Vagina (tissue), 2 donors: Measurements from ENCODE around the gene SDCCAG8.

Source experiments
- CTCF ChIP-seq, 3 experiments: fragments of 450-650 bp in 2 of 3; fragments of 200-600 bp in 1 of 3; sonication (generic) in 1 of 3; IDR thresholded peaks; one replicate each; pipeline ENCODE4 v1.5.1; 2017 to 2019; ENCODE audit warnings: antibody characterized with exemption in 3 of 3, mild to moderate bottlenecking in 2 of 3, moderate library complexity in 2 of 3
- POLR2AphosphoS5 ChIP-seq, 2 donors: sonication (generic); formaldehyde crosslinking; IDR thresholded peaks; one replicate each; pipeline ENCODE4 v1.9.0; 2017; ENCODE audit warnings: antibody characterized with exemption in 2 of 2, mild to moderate bottlenecking in 2 of 2, low read depth in 1 of 2; ENCODE audit not compliant: insufficient read depth in 1 of 2

DNA sequence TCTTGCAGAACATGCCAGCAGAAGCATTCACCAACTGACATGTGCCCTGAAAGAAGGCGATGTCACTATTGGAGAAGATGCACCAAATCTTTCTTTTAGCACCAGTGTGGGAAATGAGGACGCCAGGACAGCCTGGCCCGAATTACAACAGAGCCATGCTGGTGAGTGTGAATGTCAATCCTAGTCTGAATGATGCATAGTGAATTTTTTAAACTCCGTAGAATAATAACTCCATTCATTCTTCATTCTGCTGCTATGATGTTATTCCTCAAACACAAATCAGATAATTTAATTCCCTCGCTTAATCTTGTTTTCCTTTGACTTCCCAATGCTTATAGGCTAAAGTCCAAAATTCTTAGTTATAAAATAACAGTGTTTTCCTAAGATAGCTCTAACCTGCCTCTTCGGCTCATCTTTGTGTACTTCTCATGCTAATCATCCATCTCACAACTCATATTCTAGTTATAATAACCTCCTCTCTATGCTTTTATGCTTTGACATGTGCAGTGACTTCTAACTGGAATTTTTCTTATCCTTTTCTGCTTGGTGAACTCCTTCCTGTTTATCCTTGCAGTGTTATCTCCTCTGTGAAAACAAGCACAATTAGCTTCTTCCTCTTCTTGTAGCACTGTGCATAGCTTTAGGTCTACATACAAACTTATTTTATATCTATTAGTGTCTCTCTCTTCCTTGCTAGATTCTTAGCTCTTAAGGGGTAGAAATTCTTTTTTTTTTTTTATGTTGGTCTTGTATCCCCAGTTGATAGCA, 14.4 kb downstream of the SDCCAG8 start:
- TF ChIP-seq POLR2AphosphoS5 (IDR thresholded peaks at IDR 0.05; ENCODE audit: insufficient read depth in 1 of 2, low read depth in 1 of 2) = no peak
- no peak for TF ChIP-seq CTCF (IDR thresholded peaks at IDR 0.05)
